Measurements from ENCODE around the gene HOXA7.

DNA sequence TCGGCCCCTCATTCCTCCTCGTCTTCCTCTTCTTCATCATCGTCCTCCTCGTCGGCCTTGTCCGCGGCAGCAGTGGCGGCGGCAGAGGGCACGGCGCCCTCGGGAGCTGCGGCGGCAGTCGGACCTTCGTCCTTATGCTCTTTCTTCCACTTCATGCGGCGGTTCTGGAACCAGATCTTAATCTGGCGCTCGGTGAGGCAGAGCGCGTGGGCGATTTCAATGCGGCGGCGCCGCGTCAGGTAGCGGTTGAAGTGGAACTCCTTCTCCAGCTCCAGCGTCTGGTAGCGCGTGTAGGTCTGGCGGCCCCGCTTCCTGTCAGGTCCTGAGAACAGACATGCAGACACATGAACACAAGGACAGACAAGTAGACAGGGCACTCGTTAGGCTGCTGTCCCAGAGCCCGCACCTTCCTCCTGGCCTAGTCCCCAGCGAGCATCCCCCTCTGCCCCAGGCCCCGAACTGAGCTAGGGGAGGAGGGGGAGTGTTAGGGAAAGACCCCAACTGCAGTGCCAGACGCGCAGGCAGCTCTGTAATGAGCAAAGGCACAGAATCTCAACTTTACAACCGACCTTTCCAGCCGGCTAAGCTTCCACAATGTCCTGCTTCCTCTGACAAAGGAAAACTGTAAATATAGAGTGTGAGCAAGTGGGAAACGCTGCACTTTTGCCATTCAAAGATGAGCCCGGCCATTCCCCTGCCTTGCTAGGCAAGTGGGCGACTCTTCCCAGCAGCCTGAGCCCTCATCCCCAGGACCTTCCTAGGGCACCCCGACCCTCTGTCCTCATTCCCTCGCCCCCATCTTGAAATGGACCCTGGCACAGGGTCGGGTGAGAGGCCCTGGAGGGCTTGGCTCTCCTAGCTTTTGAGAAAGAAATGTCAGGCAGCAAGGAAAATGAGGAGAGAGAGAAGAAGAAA lies 1.3 kb downstream of the HOXA7 start:
- TF ChIP-seq EZH2 (IDR thresholded peaks at IDR 0.05; ENCODE audit: low read depth, low read length, severe bottlenecking) (peak; percentile 99), KDM1A (IDR thresholded peaks at IDR 0.05; ENCODE audit: borderline replicate concordance, low read length) (no peak), HDAC2 (IDR thresholded peaks at IDR 0.05; ENCODE audit: borderline replicate concordance in 1 of 2, low read depth in 2 of 2, low read length in 2 of 2) (no peak), POLR2AphosphoS5 (IDR thresholded peaks at IDR 0.05; ENCODE audit: low read depth, low read length) (no peak), SP1 (IDR thresholded peaks at IDR 0.05; ENCODE audit: low read depth, low read length) (no peak), CEBPB (IDR thresholded peaks at IDR 0.05; ENCODE audit: low read depth, low read length) (no peak), ZNF274 (IDR thresholded peaks at IDR 0.05; ENCODE audit: borderline replicate concordance, extremely low read depth, low read length) (no peak), BCL11A (IDR thresholded peaks at IDR 0.05; ENCODE audit: low read depth in 2 of 2, low read length in 2 of 2) (no peak), TCF12 (IDR thresholded peaks at IDR 0.05; ENCODE audit: low read depth, low read length) (no peak)
- TF ChIP-seq, protein P1, sequence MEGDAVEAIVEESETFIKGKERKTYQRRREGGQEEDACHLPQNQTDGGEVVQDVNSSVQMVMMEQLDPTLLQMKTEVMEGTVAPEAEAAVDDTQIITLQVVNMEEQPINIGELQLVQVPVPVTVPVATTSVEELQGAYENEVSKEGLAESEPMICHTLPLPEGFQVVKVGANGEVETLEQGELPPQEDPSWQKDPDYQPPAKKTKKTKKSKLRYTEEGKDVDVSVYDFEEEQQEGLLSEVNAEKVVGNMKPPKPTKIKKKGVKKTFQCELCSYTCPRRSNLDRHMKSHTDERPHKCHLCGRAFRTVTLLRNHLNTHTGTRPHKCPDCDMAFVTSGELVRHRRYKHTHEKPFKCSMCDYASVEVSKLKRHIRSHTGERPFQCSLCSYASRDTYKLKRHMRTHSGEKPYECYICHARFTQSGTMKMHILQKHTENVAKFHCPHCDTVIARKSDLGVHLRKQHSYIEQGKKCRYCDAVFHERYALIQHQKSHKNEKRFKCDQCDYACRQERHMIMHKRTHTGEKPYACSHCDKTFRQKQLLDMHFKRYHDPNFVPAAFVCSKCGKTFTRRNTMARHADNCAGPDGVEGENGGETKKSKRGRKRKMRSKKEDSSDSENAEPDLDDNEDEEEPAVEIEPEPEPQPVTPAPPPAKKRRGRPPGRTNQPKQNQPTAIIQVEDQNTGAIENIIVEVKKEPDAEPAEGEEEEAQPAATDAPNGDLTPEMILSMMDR (IDR thresholded peaks at IDR 0.05; ENCODE audit: control extremely low read depth in 1 of 3, insufficient read depth in 1 of 3, low read depth in 1 of 3, low read length in 3 of 3), result no peak

All from H1 (cell line).